ENCODE results near the gene ALOX5AP. TPM values are rescaled to one million over a fixed set of nuclear protein-coding genes. Genes with fewer than 3 reads are reported as not detected.

Gene ALOX5AP
- total and polyA plus RNA-seq, 9 of the 15 experiments (the other 6 are each of a cell fraction or from before 2014, with no cell fraction given): 0.31 TPM; not detected in 8

GRCh38 chr13:30727491-30728355, 7.6 kb upstream of the ALOX5AP start (continued):
- TF ChIP-seq PURB (CRISPR knock-in tag; IDR thresholded peaks at IDR 0.05; ENCODE audit: low read depth): no peak
- TF ChIP-seq ZNF77 (CRISPR knock-in tag; IDR thresholded peaks at IDR 0.05): no peak
- TF ChIP-seq ZFP30 (CRISPR knock-in tag; IDR thresholded peaks at IDR 0.05; ENCODE audit: borderline replicate concordance): no peak
- no peak for TF ChIP-seq SMARCC2 (IDR thresholded peaks at IDR 0.05; ENCODE audit: low read depth)

GRCh38 chr13:30729801-30730200, 5.5 kb upstream of the ALOX5AP start:
- Histone ChIP-seq H3K9me1 (ENCODE audit: control insufficient read depth, insufficient read depth, low read length) (no peaks in the 10 kb centered on the region), H3K27me3 (ENCODE audit: control insufficient read depth in 2 of 2, insufficient read depth in 2 of 2, low read length in 2 of 2) (peaks cover 2 to 36% of the 10 kb centered on the region in 2 experiments; a peak in 3 of 5 replicates), H3K9me3 (replicated peaks; ENCODE audit: control insufficient read depth, insufficient read depth, low read depth, low read length) (no peaks in the 10 kb centered on the region), H3K9ac (ENCODE audit: insufficient read depth in 1 of 2, low read depth in 2 of 2, low read length in 2 of 2) (no peak overlapping the region), H3K4me3 (no peak overlapping the region), H3K27ac (ENCODE audit: extremely low read depth, low read depth, low read length) (no peak overlapping the region), H3K4me2 (ENCODE audit: insufficient read depth, low read length) (no peak overlapping the region), H2AFZ (ENCODE audit: low read depth, low read length) (no peak overlapping the region), H3K36me3 (ENCODE audit: control insufficient read depth, insufficient read depth, low read length) (no peaks in the 10 kb centered on the region), H3K79me2 (ENCODE audit: control insufficient read depth, insufficient read depth, low read length) (no peaks in the 10 kb centered on the region), H3K4me1 (replicated peaks in 1 of 2; ENCODE audit: control insufficient read depth in 2 of 2, insufficient read depth in 2 of 2, low read length in 2 of 2) (0 out of 5 replicates have a peak, but pooled peaks cover 0 to 5% of the 10 kb centered on the region in 2 experiments), H4K20me1 (replicated peaks; ENCODE audit: control insufficient read depth, insufficient read depth, low read length) (no peaks in the 10 kb centered on the region)
- no peak for ATAC-seq
- 3% methylated on average over 8 of the region's 8 CpGs for WGBS (ENCODE audit: insufficient coverage, low coverage, missing lambda C conversion rate)
- ChIA-PET POLR2A (no interaction called here), CTCF (ENCODE audit: low intra/inter-chr PET ratio) (no interaction called here)
- intact Hi-C loops (cut with micrococcal nuclease) (no loop called here), in situ Hi-C loops (cut with MboI) (no loop called here)
- FAIRE-seq: no peak
- no TSS peak for BruUV-seq (replicated peaks)
- no peak for DNase-seq (ENCODE audit: extremely low read depth in 1 of 4, low spot score in 3 of 4)
- TF ChIP-seq MCM3 (IDR thresholded peaks at IDR 0.05) (no peak), TBL1XR1 (IDR thresholded peaks at IDR 0.05; ENCODE audit: low read length in 2 of 2) (no peak), BRF1 (IDR thresholded peaks at IDR 0.05; ENCODE audit: borderline replicate concordance, extremely low read depth, insufficient read length) (no peak), ZBTB11 (CRISPR knock-in tag; IDR thresholded peaks at IDR 0.05) (no peak), HDAC6 (IDR thresholded peaks at IDR 0.05; ENCODE audit: low read depth, low read length) (no peak)

Measured in K562 (cell line).